GM11168 (cell line): Measurements from ENCODE around the gene BMPR1B.
"Not testable (repeated sequence)": the region's sequence is repeated elsewhere in the genome, so short reads cannot be mapped to it uniquely, and the experiment has no call there.

Source experiments
- in situ Hi-C: fragments of 300-500 bp; cut with MboI; formaldehyde crosslinking; loops from one replicate; pipeline ENCODE4 v1.12.0; 2022; ENCODE audit warnings: low sequenced_read_pairs; ENCODE audit not compliant: unreplicated experiment

The BMPR1B gene

DNA sequence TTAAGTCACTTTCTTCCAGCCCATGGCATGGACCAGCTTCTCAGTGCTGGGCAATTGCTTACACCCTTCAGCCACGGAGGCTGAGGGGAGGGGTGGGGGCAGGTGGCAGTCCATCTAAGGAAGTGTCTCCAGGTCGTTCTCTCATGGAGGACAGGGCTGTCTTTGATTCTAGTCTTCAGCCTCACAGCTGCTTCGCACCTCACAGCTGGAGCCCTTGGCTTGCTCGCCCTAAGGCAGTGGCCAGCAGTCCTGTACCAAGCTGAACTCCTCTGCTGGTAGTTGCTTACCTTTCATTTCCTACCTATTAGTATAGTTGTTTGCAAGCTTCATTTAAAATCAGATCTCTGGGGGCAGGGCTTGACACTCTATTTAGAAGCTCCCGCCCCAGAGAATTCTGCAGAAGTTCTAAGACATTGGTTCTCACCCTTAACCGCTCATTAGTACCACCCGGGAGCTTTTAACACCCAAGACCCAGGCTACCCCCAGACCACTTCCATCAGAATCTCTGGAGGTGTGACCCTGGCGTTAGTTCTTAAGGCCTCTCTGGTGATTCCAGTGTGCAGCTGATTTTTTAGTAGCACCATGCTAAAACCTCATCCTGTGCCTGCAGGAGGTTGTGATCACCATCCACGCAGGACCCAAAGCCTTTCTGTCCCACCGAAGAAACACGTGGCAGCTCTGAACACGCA is 404.2 kb downstream of the BMPR1B start:
- in situ Hi-C loops: no loop called here

DNA sequence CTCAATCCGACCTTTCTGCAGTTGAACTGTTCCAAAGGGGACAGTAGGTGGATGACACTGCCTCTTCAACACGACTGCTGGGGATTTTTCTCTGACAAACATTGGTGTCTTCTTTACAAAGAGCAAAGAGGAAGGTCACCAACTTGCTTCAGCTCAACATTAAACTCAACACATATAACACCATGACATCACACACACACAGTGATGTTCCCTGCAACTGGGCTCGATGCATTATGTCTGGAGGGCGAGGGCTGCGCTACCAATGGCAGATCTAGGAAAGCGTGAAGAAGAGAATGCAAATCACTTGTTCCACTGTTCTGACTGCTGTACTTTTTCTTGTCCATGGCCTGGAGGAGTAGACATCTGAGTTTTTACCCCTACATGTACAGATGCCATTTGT is 405.1 kb downstream of the BMPR1B start:
- in situ Hi-C loops: no loop called here

DNA sequence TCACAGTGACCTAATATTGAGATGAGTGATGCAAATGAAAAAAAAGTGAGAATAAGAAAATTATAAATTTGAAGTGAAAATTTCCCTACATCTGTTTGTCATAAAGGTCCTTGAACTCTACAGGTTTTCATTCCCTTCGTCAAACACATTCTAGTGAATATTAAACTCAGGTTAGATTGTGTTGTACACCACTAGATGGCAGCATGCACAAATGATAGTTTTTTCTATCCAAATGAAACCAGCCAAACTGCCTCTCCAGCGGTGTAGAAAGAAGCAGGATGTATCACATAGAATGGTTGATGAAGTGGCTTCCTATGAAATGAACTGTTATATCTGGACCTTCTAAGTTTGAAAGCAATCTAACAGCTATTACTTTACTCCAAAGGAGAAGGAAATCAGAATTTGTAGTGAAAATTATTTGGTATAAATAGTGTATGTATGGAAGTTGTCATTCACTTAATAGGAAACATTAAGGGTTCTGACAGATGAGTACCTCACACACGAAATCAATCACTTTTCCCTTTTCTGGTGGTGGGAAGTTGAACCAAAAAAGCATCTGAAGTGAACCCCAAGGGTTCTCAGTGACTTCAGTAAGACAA is 408.3 kb downstream of the BMPR1B start:
- in situ Hi-C loops: no loop called here

DNA sequence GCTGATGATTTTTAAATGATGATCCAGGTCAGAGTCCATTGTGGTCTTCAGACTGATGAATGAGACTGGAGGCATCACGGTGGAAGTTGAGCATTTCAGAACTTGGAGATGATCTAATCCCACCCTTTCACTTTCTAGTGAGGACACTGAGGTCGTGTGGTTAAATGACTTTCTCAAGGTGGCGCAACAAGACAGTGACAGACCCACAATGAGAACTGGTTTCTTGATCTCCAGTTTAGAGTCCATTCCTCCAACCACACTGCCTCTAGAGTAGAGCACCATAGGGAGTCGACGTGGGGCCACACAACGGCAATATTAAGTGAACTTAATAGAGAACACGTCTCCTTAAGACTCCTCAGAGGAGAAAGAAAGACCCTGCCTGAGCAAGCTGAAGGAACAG is 410.1 kb downstream of the BMPR1B start:
- in situ Hi-C loops: no loop called here

DNA sequence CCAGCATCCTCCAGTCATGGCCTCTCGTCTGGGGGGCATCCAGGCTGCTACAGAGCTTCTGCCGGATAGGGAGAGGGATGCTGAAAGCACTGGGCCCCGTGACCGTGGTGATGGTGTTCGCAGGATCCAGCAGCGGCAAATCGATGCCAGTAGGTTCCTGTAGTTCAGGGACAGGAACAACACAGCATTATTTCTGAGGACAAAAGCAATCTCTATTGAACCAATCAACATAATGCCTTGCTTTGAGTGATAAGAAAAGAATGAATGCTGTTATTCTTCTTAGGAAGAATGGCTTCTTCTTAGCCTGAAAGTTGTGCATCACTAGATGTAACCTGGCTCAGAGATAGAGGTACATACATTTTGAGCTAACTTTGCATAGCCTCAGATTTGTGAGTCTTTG is 412.4 kb downstream of the BMPR1B start:
- in situ Hi-C loops: no loop called here

DNA sequence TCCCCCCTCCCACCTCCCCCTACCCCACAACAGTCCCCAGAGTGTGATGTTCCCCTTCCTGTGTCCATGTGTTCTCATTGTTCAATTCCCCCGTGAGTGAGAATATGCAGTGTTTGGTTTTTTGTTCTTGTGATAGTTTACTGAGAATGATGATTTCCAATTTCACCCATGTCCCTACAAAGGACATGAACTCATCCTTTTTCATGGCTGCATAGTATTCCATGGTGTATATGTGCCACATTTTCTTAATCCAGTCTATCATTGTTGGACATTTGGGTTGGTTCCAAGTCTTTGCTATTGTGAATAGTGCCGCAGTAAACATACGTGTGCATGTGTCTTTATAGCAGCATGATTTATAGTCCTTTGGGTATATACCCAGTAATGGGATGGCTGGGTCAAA is 413.6 kb downstream of the BMPR1B start:
- in situ Hi-C loops: not testable (repeated sequence)

DNA sequence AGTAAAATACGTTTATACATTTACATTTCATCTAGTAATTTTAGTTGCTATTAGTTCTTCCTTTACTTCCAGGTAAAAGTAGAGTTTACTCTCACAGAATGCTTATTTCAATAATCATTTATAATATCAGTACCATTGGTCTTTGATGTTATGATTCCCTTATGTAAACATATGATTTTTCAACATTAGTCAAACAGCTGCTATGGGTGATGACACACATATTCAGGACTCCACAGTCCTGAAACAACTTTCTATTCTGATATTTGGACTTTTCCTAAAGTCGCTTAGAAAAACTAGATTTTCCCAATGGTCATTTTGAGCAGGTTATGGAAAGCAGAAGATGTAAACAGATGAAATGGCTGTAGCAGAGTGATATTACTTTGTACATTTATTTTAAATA is 421.2 kb downstream of the BMPR1B start:
- in situ Hi-C loops: no loop called here

DNA sequence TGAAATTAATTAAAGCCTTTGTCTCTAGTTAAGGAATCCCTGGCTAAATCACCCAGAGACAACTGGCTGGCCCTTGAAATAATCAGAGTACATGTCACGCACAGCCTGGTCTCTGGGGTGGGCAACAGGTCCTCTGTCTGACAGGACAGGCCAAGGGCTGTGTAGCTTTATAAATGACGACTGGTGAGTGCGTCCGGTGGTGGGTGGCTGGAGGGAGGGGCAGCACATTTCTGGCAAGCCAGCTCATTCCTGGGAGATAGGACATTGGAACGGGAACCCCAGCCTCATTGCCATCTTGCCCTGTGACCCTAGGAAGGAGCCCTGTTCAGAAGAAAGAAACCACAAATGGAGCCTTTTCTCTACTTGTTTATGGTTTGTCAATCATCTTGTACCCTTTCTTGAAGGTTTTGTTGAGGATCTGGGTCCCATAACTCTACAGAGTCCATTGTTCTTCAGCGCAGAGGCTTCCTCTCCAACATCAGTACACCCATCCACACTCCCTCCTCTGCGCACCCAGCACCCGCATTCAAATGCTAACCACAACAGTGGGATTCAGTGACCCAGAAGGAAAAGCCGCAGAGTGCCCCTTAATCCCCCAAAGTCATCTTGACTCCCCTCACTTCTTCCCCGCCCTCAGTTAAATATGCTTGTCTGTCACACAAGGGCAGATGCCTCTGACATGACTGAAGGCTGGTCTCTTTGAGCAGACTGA is 422.9 kb downstream of the BMPR1B start:
- in situ Hi-C loops: no loop called here

DNA sequence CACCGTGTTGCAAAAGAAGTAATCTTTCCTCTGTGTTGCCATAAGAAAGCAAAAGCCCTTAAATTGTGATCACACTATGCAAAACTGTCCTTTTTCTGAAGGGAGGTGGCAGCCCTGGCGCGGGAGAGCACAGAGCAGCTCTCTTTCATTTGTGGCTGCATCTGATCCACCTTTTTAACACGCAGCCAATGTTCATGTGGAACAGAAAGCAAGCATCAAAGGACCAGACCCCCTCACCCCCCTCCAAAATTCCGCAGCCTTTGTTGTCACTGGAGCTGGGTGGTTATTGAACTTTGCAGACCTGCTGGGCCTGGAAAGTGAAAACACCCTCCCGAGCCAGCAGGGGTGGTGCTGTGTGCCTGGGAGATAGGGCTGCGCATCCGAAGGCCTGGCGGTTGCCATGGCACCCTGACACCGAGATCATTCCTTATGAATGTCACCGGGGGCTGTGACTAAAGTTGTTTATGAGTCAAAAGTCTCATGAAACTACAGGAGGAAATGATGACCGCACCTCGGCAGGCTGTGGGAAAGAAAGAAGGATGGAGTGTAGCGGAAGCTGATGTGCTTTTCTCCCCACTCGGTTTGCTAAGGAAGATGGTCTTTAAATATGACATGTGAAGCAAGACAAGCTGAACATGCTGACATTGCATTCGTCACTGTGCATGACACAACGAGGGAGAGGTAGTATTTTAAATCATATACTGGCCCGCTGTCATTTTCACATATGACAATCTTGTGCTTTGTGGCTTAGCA is 423.7 kb downstream of the BMPR1B start:
- in situ Hi-C loops: no loop called here

DNA sequence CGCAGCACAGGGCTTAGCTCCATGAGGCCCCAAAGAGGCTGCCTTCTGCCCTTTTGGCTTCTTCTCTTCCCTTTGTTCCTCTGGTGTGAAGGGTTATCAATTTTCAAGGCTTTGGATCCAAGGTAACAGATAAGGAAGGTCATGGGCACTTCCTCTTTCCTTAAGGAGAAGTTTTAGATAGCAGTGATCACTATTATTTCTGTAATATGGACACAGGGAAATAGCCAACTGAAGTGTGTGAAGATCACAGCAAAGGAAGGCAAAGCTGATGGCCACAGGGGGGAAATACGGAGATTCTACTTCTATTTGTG is 424.2 kb downstream of the BMPR1B start:
- in situ Hi-C loops: no loop called here

DNA sequence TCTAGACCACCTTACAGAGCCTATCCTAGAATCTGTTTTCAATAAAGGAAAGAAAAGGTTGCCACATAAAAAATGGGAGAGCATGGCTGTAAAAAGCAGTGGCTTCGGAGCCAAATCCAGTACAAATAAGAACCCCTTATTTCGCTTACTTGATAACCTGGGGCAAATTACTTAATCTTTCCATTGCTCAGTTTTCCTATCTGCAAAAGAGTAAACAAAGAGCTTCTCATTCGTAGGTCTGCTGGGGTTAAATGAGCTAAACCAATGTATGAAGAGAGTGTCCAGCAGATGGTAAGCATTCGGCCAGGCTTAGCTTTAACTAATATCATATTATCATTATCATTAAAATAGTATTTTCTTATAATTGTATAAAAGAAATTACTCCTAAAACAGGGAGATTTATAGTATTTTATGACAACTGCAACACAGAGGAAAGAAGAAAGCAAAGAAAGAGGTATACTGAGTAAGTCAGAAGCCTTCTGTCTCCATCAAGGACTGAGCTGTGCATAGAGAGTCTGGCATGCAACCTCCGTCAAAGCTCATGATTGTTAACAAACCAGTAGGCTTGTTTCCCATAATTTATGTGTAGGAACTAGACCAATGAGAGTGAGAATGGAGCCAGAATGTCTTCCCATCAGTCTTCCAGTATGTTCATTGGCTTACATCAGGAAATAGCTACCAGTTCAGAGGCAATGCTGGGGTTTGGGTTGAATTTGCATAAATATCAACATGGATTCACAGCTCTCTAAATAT is 426.1 kb downstream of the BMPR1B start:
- in situ Hi-C loops: no loop called here

DNA sequence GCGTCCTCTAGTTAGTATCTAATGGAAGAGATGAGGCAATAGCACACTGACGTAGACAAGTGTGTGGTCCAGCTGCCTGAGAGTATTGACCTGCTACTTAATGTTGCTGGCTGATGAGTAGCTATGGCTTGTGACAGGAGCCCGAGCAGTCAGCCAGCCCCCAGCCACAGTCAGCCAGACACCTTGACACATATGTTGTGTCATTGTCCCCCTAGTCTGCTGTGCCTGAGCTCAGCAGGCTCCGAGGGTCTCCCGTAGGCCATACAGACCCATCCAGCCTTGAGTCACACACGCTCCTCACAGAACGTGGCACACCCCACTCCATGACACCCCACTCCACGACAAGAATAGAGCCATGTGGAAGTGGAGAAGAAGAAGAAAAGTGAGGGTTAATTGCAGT is 428.9 kb downstream of the BMPR1B start:
- in situ Hi-C loops: no loop called here

DNA sequence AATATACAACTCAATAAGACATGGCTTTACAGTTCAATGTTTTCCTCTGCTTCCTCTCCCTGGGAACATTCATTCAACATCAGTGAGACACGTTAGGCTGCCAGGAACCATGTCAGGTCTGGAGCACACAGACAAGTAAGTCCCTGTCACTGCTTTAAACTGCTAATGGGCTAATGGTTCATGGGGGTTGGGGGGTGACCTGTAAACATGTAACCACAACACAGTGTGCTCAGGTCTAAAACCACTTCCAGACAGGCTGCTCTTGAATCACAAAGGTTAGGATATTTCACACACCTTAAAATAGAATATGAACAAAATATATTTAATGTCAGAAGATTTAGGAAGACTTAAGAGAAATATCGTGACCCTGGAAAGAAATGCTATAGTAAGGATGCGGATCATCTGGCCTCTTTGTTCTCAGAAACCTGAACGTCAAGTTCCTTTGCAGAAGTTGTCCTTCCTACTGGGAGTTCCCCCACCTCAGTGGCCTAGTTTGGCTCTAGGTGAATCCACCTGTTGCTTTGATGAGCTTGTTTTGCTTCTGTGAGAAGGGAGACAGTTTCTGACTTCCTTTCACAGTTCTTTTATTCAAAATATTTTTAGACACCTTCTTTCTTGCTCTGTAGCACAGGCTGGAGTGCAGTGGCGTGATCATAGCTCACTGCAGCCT is 431.1 kb downstream of the BMPR1B start:
- in situ Hi-C loops: no loop called here

DNA sequence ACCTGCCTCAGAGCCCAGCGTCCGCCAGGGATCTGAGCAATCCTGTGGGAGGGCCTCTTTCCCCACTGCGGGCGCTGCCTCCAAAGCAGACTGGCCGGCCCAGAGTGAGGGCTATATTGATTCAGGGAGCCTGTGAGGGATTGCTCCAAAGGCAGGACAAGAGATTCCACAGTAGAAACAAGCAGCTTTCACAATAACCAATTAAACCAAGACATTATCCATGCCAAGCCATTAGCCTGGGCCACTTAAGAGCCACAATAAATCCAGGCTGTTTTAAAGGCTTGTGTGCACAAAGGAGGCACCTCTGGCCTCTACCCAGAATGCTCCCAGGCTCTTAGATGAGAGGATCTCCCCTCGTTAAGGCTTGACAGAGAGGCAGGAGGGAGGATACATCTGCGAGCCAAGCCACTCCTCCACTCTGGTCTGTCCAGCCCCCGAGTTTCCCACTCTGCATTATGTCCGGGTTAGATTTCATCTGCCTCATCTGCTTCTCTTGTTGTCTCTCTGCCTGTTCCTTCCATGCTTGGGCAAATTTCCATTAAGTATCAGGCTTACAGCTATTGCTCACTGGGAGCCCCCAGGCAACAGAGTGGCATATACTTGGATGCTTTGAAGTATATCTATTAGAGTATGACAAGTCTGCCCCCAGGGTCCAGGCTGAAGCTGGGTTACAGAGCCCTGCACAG is 433.1 kb downstream of the BMPR1B start:
- in situ Hi-C loops: no loop called here

DNA sequence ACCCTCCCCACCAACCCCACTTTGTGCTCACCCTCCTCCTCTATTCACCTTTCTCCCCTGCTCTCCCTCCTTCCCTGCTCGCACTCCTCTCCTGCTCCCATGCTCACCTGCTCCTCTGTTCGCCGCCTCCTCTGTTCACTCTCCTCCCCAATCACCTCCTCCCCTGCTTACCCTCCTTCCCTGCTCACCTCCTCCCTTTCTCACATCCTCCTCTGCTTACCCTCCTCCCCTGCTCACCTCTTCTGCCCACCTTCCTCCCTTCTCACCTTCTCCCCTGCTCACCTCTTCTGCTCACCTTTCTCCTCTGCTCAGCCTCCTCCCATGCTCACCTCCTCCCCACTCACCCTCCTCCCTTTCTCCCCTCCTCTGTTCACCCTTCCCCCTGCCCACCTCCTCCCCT is 433.8 kb downstream of the BMPR1B start:
- in situ Hi-C loops: no loop called here

DNA sequence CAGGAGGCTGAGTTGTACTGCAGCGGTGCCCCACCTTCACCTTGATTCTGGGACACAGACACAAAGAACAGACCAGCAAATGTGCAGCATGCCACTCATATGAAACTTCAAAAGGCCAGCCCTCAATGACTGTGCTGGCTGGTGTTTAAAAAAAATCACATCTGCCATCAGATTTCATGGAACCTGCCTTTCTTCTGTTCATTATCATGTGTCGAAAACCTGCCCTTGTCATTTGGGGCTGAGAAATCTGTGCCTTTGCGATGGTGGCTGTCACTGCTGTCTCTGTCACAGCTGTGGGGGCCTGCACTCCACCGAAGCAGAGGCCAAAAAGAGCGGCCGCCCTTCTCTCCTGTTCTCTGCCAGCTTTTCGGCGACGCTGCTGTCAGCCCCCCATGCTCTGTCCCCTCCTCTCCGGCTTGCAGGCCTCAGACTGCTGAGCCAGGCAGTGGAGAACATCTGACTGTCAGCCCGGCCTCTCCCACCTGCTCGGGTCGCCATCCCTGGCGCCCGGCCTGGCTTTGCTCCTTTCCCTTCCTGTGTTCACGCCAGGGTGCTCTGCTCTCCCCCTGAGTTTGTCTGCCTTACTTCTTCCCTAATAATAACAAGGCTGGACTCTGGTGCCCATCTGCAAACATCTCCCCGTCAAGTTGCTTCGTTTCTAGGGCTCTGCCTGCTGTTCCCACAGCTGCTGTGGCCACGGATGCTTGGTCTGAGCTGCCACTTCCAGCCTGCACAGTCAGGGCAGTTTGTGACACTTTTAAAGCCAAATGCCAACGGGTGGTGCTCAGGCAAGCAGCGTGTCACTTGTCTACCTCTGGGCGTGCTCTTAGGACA is 435.9 kb downstream of the BMPR1B start:
- in situ Hi-C loops: no loop called here

DNA sequence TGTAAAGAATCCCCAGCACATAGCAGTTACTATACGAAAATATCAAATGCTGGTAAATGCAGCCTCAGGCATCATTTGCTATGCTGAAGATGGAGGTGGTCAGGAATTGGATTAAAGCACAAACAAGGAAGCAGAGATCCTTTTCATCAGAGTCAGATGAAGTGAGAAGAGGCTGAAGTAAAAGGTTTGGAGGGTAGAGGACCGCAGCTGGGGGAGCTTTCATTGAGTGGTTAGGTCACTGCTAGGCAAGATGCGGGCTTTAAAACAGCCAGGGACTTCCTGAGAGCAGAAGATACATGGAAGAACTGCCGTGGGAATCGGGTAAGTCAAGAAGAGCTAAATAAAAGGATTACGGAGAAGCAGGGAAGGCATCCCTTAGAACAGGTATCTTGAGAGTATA is 439.6 kb downstream of the BMPR1B start:
- in situ Hi-C loops: no loop called here

DNA sequence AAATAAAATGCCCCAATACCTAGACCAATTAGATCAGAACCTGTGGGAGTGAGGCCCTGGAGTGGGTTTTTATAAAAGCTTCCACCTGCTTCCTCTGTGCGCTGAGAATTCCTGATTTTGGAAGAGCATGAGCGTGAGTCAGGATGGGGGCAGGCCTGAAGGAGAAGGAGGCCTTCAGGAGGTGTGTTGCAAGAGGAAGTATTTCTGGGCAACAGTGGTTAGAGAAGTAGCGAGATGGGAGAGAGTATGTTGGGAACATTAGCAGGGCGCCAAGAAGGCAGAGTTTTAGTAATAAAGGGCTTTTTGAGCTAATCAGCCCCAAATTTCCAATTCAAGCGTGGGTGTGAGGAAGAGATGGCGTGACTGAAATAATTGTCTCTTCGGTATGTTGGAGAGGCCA is 441.2 kb downstream of the BMPR1B start:
- in situ Hi-C loops: no loop called here
